H1 (cell line): ENCODE measurements around the gene LCE2C. TPM values are rescaled to one million over a fixed set of nuclear protein-coding genes. Genes with fewer than 3 reads are reported as not detected.

ENCODE experiments used
- CTCF ChIA-PET: fragments of 300-600 bp; sonication (Branson Sonifier 250); formaldehyde crosslinking; loops from one replicate; lab custom pipeline; 2021; ENCODE audit not compliant: partially characterized antibody; lab: Charles Lee
- POLR2A ChIA-PET: fragments of 300-600 bp; sonication (Branson Sonifier 250); formaldehyde crosslinking; loops from one replicate; lab custom pipeline; 2021; ENCODE audit warnings: inconsistent platforms; ENCODE audit not compliant: partially characterized antibody; lab: Charles Lee
- DNase-seq, 2 experiments: peaks; one replicate each; pipeline versions ENCODE4 v3.0.0 to v3.0.0-alpha.2; 2010 to 2022; ENCODE audit warnings: low spot score in 2 of 2, low read depth in 1 of 2, mixed read lengths in 1 of 2
- FAIRE-seq: peaks from 2 replicates; lab custom pipeline; 2011; peaks lifted over from hg19 to GRCh38; lab: Jason Lieb, UNC
- H2AFZ ChIP-seq: 2 replicates; pipeline ENCODE4 v1.8.1; 2012; ENCODE audit warnings: low read length, inconsistent platforms
- H2AK5ac ChIP-seq: 2 replicates; pipeline ENCODE4 v1.6.1; 2013; ENCODE audit warnings: low read depth, low read length
- H2BK120ac ChIP-seq: replicated peaks from 2 replicates; pipeline ENCODE3; 2013; ENCODE audit warnings: low read depth, low read length, inconsistent platforms
- H2BK12ac ChIP-seq: 2 replicates; pipeline ENCODE4 v1.6.1; 2013; ENCODE audit warnings: low read depth, low read length
- H2BK15ac ChIP-seq: 2 replicates; pipeline ENCODE4 v1.6.1; 2013; ENCODE audit warnings: low read length
- H2BK20ac ChIP-seq: 2 replicates; pipeline ENCODE4 v1.6.1; 2013; ENCODE audit warnings: low read length
- H2BK5ac ChIP-seq: 2 replicates; pipeline ENCODE4 v1.6.1; 2013; ENCODE audit warnings: low read depth, low read length
- H3K14ac ChIP-seq: 2 replicates; pipeline ENCODE4 v1.6.1; 2013; ENCODE audit warnings: inconsistent platforms; ENCODE audit not compliant: insufficient read length
- H3K18ac ChIP-seq: 2 replicates; pipeline ENCODE4 v1.6.1; 2013; ENCODE audit warnings: low read length; ENCODE audit errors: extremely low read depth
- H3K23ac ChIP-seq: 2 replicates; pipeline ENCODE4 v1.6.1; 2013; ENCODE audit warnings: inconsistent platforms; ENCODE audit not compliant: insufficient read length
- H3K23me2 ChIP-seq: 2 replicates; pipeline ENCODE4 v1.6.1; 2013; ENCODE audit warnings: low read depth, low read length
- H3K27ac ChIP-seq: 2 replicates; pipeline ENCODE4 v1.6.1; 2011; ENCODE audit warnings: low read depth, low read length, inconsistent platforms
- H3K27me3 ChIP-seq, 4 experiments: replicated peaks in 1 of 4; 1 replicate in 1 of 4; 2 replicates in 3 of 4; pipeline versions ENCODE4 v1.6.1 to v1.8.1; 2011 to 2013; ENCODE audit warnings: low read length in 3 of 4, mild to moderate bottlenecking in 3 of 4, inconsistent platforms in 2 of 4, mixed read lengths in 2 of 4, moderate library complexity in 1 of 4; ENCODE audit not compliant: control insufficient read depth in 3 of 4, insufficient read depth in 3 of 4; ENCODE audit errors: extremely low read depth in 1 of 4
- H3K36me3 ChIP-seq, 4 experiments: 2 replicates each; pipeline versions ENCODE4 v1.6.1 to v1.8.1; 2011 to 2013; ENCODE audit warnings: mild to moderate bottlenecking in 4 of 4, low read length in 3 of 4, moderate library complexity in 2 of 4, control low read depth in 1 of 4, inconsistent platforms in 1 of 4; ENCODE audit not compliant: insufficient read depth in 4 of 4, control insufficient read depth in 2 of 4
- H3K4ac ChIP-seq: replicated peaks from 2 replicates; pipeline ENCODE3; 2013; ENCODE audit warnings: low read length, low read depth, mixed read lengths, inconsistent platforms; ENCODE audit not compliant: insufficient read length
- H3K4me1 ChIP-seq, 4 experiments: replicated peaks in 1 of 4; 1 replicate in 1 of 4; 2 replicates in 3 of 4; pipeline versions ENCODE4 v1.6.1 to v1.8.1; 2011 to 2013; ENCODE audit warnings: low read length in 3 of 4, inconsistent platforms in 2 of 4, mixed read lengths in 1 of 4; ENCODE audit not compliant: insufficient read depth in 4 of 4, control insufficient read depth in 3 of 4
- H3K4me2 ChIP-seq, 2 experiments: 2 replicates each; pipeline versions ENCODE4 v1.6.1 to v1.8.1; 2011 to 2013; ENCODE audit warnings: low read depth in 2 of 2, low read length in 2 of 2, control low read depth in 1 of 2, inconsistent platforms in 1 of 2, mild to moderate bottlenecking in 1 of 2; ENCODE audit not compliant: insufficient read depth in 1 of 2
- H3K4me3 ChIP-seq, 4 experiments: fragments of 200-600, 300-600 bp in 1 of 4; sonication (generic), shearing (Covaris generic), sonication (Bioruptor Twin) in 1 of 4; 2 replicates each; pipeline versions ENCODE4 v1.5.1 to v1.8.1; 2011 to 2016; ENCODE audit warnings: low read length in 4 of 4, low read depth in 3 of 4, control low read depth in 2 of 4, inconsistent platforms in 2 of 4, mild to moderate bottlenecking in 2 of 4, mixed read lengths in 1 of 4, moderate library complexity in 1 of 4; ENCODE audit not compliant: insufficient read depth in 2 of 4; ENCODE audit errors: extremely low read depth in 1 of 4
- H3K56ac ChIP-seq: replicated peaks from 2 replicates; pipeline ENCODE3; 2013; ENCODE audit warnings: low read depth, mild to moderate bottlenecking, mixed read lengths, low read length, inconsistent platforms; ENCODE audit not compliant: insufficient read length
- H3K79me1 ChIP-seq: 2 replicates; pipeline ENCODE4 v1.6.1; 2013; ENCODE audit warnings: low read depth, low read length, control low read depth
- H3K79me2 ChIP-seq, 2 experiments: 2 replicates each; pipeline versions ENCODE4 v1.6.1 to v1.8.1; 2012 to 2013; ENCODE audit warnings: low read length in 2 of 2, mild to moderate bottlenecking in 2 of 2, inconsistent platforms in 1 of 2; ENCODE audit not compliant: insufficient read depth in 2 of 2, control insufficient read depth in 1 of 2
- H3K9ac ChIP-seq, 4 experiments: replicated peaks in 1 of 4; 1 replicate in 1 of 4; 2 replicates in 3 of 4; pipeline versions ENCODE4 v1.6.1 to v1.8.1; 2011 to 2013; ENCODE audit warnings: low read depth in 3 of 4, low read length in 3 of 4, control low read depth in 2 of 4, mild to moderate bottlenecking in 2 of 4, moderate library complexity in 2 of 4, inconsistent platforms in 1 of 4; ENCODE audit errors: extremely low read depth in 1 of 4
- H3K9me3 ChIP-seq, 2 experiments: 2 replicates each; pipeline versions ENCODE4 v1.6.1 to v1.8.1; 2012 to 2013; ENCODE audit warnings: mild to moderate bottlenecking in 2 of 2, moderate library complexity in 2 of 2, control low read depth in 1 of 2, inconsistent platforms in 1 of 2, low read depth in 1 of 2, low read length in 1 of 2, mixed read lengths in 1 of 2; ENCODE audit not compliant: insufficient read depth in 2 of 2
- H4K20me1 ChIP-seq, 2 experiments: replicated peaks in 1 of 2; 2 replicates each; pipeline versions ENCODE3 to v1.8.1; 2011 to 2013; ENCODE audit warnings: inconsistent platforms in 2 of 2, low read length in 2 of 2, mild to moderate bottlenecking in 1 of 2; ENCODE audit not compliant: insufficient read depth in 2 of 2, control insufficient read depth in 1 of 2
- H4K5ac ChIP-seq: 2 replicates; pipeline ENCODE4 v1.6.1; 2013; ENCODE audit warnings: low read length, low read depth, mixed read lengths, inconsistent platforms; ENCODE audit not compliant: insufficient read length
- H4K8ac ChIP-seq: 2 replicates; pipeline ENCODE4 v1.8.0; 2013; ENCODE audit warnings: mild to moderate bottlenecking, moderate library complexity, low read length, inconsistent platforms; ENCODE audit not compliant: insufficient read depth; ENCODE audit errors: extremely low read depth
- H4K91ac ChIP-seq: replicated peaks from 2 replicates; pipeline ENCODE3; 2013; ENCODE audit warnings: low read length, mixed read lengths, inconsistent platforms; ENCODE audit not compliant: insufficient read length
- CBX8 ChIP-seq: fragments of 300-800, 300-1000 bp; sonication (generic); IDR thresholded peaks from 2 replicates; pipeline ENCODE4 v1.7.1; 2016; ENCODE audit warnings: low read depth, low read length, borderline replicate concordance
- CREB1 ChIP-seq: IDR thresholded peaks from 2 replicates; pipeline ENCODE4 v1.6.1; 2012; ENCODE audit warnings: inconsistent platforms
- CTCF ChIP-seq, 3 experiments: IDR thresholded peaks; 1 replicate in 2 of 3; 2 replicates in 1 of 3; pipeline versions ENCODE4 v1.5.1 to v1.6.1; 2011; ENCODE audit warnings: low read length in 3 of 3, mild to moderate bottlenecking in 3 of 3, inconsistent platforms in 2 of 3, low read depth in 1 of 3, moderate library complexity in 1 of 3; ENCODE audit not compliant: insufficient read depth in 1 of 3; ENCODE audit errors: control extremely low read depth in 1 of 3
- POLR2A ChIP-seq, 2 experiments: IDR thresholded peaks; 1 replicate in 1 of 2; 2 replicates in 1 of 2; pipeline ENCODE4 v1.6.1; 2011; ENCODE audit warnings: low read depth in 2 of 2, low read length in 2 of 2, mild to moderate bottlenecking in 2 of 2; ENCODE audit errors: control extremely low read depth in 1 of 2
- POLR2AphosphoS5 ChIP-seq: IDR thresholded peaks from 2 replicates; pipeline ENCODE4 v1.6.1; 2011; ENCODE audit warnings: low read depth, low read length
- SAP30 ChIP-seq: fragments of 300-600 bp; sonication (generic); IDR thresholded peaks from 2 replicates; pipeline ENCODE4 v1.7.1; 2012; ENCODE audit warnings: low read length, moderate library complexity, mild to moderate bottlenecking, inconsistent platforms; ENCODE audit not compliant: insufficient read depth, insufficient replicate concordance
- SIX5 ChIP-seq: IDR thresholded peaks from 2 replicates; pipeline ENCODE4 v1.6.1; 2011; ENCODE audit warnings: mild to moderate bottlenecking, low read depth, low read length
- SP1 ChIP-seq: IDR thresholded peaks from 2 replicates; pipeline ENCODE4 v1.6.1; 2011; ENCODE audit warnings: low read depth, low read length
- TBP ChIP-seq: IDR thresholded peaks from 2 replicates; pipeline ENCODE4 v1.6.1; 2011; ENCODE audit warnings: low read depth, low read length, improper control_type of control experiment
- ZNF274 ChIP-seq: IDR thresholded peaks from 2 replicates; pipeline ENCODE4 v1.7.0; 2012; ENCODE audit warnings: low read length, borderline replicate concordance; ENCODE audit errors: extremely low read depth
- polyA plus RNA-seq, 7 experiments: library from polyadenylated mRNA; depleted of rRNA in 3 of 7; stranded (reverse) in 5 of 7; unstranded in 2 of 7; fragments of >200 nt in 5 of 7; fragments of 200-250 nt in 2 of 7; gene quantifications; 1 replicate in 5 of 7; 2 replicates in 1 of 7; 4 replicates in 1 of 7; pipeline versions ENCODE4 v1.2.1 to v1.2.3, GENCODE V29; 2011 to 2013; ENCODE audit warnings: missing spikeins in 2 of 7, mixed read lengths in 2 of 7
- total RNA-seq: library from RNA; stranded (reverse); fragmentation: NEBNext Ultra II Directional; extraction: Animal tissue kit (Norgen Biotek cat#: 25700); gene quantifications from 2 replicates; pipeline ENCODE4 v1.2.1, GENCODE V29; 2021

Gene LCE2C
- total and polyA plus RNA-seq, 2 of the 8 experiments (the other 6 are each of a cell fraction or from before 2014, with no cell fraction given), result not detected

- Histone ChIP-seq H4K8ac (no peak overlapping the region), H3K4ac (no peak overlapping the region), H3K79me2 (no peaks in the 10 kb centered on the region), H3K14ac (no peak overlapping the region), H2BK5ac (no peak overlapping the region), H4K5ac (no peak overlapping the region), H3K79me1 (no peaks in the 10 kb centered on the region), H2BK20ac (no peak overlapping the region), H3K56ac (no peak overlapping the region), H3K4me1 (no peaks in the 10 kb centered on the region), H3K9me3 (peaks cover 64 to 93% of the 10 kb centered on the region in 2 experiments), H2BK120ac (no peak overlapping the region), H3K4me2 (no peak overlapping the region), H3K23ac (no peak overlapping the region), H2AK5ac (no peak overlapping the region), H3K23me2 (no peaks in the 10 kb centered on the region), H4K91ac (no peak overlapping the region), H4K20me1 (no peaks in the 10 kb centered on the region)
- ChIA-PET CTCF (no interaction called here), POLR2A (no interaction called here)
- no peak for DNase-seq
- no peak for TF ChIP-seq POLR2AphosphoS5
- TF ChIP-seq CBX8, result no peak
- no peak for TF ChIP-seq SIX5
- no peak for TF ChIP-seq CREB1
- TF ChIP-seq TBP, result no peak
- no peak for TF ChIP-seq POLR2A (IDR thresholded peaks at IDR 0.05; ENCODE audit: control extremely low read depth in 1 of 2, low read depth in 2 of 2, low read length in 2 of 2)
- no peak for TF ChIP-seq SAP30
- TF ChIP-seq ZNF274, result no peak
- TF ChIP-seq CTCF (IDR thresholded peaks at IDR 0.05; ENCODE audit: control extremely low read depth in 1 of 3, insufficient read depth in 1 of 3, low read depth in 1 of 3, low read length in 3 of 3), result no peak
- no peak for TF ChIP-seq SP1
- TF ChIP-seq, all 59 proteins: peak for 0
- Histone ChIP-seq H3K18ac (no peak overlapping the region), H3K9ac (no peak overlapping the region), H3K36me3 (no peaks in the 10 kb centered on the region; a peak in 1 of 8 replicates), H3K4me3 (no peak overlapping the region), H3K27me3 (no peaks in the 10 kb centered on the region), H2BK12ac (no peak overlapping the region), H3K27ac (no peak overlapping the region), H2BK15ac (no peak overlapping the region), H2AFZ (no peak overlapping the region)
- no peak for FAIRE-seq
Measured at GRCh38 chr1:152725261-152725660, 50.2 kb downstream of the LCE2C start.
